Measurements from ENCODE around the gene MGMT.

- TF ChIP-seq CTCF (IDR thresholded peaks at IDR 0.05; ENCODE audit: low read length) (no peak), EZH2 (optimal IDR thresholded peaks at IDR 0.05; ENCODE audit: low read depth, low read length) (no peak), EZH2phosphoT487 (IDR thresholded peaks at IDR 0.05; ENCODE audit: low read length) (no peak)
These were observed 185.0 kb downstream of the MGMT start for GRCh38 chr10:129652021-129652420.
